AG09309 (cell line): ENCODE data around the gene MALRD1.
"Not testable (repeated sequence)": the region's sequence is repeated elsewhere in the genome, so short reads cannot be mapped to it uniquely, and the experiment has no call there.

Experiments used
- DNase-seq: peaks from one replicate; pipeline ENCODE4 v3.0.0-alpha.2; 2010; ENCODE audit warnings: low read depth
- H3K4me3 ChIP-seq: 2 replicates; pipeline ENCODE4 v1.5.1; 2011; ENCODE audit warnings: mild to moderate bottlenecking, low read depth, low read length, moderate library complexity; ENCODE audit not compliant: control insufficient read depth
- TF ChIP-seq, protein P1 (sequence below): IDR thresholded peaks from 2 replicates; pipeline ENCODE4 v1.5.1; 2011; ENCODE audit warnings: mild to moderate bottlenecking, low read depth, low read length, inconsistent platforms; ENCODE audit not compliant: insufficient read depth, control insufficient read depth; ENCODE audit errors: missing control alignments

MALRD1 gene

DNA sequence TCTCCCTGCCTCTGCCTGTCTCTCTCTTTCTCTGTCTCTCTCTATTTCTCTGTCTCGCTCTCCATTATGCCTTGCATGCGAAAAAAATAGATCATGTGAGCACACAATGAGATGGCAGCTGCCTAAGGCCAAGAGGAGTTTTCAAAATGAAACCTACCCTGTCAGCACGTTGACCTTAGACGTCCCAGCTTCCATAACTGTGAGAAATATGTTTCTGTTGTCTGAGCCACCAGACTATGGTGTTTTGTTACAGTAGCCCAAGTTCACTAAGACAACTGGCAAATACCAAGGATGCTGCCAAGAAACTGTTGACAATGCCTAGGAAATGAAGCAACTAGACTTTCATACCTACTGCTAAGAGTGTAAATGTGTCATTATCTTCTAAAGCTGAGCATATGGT lies 697.1 kb downstream of the MALRD1 start:
- DNase-seq: no peak
- H3K4me3 ChIP-seq: no peak overlapping the region
- TF ChIP-seq, protein P1, sequence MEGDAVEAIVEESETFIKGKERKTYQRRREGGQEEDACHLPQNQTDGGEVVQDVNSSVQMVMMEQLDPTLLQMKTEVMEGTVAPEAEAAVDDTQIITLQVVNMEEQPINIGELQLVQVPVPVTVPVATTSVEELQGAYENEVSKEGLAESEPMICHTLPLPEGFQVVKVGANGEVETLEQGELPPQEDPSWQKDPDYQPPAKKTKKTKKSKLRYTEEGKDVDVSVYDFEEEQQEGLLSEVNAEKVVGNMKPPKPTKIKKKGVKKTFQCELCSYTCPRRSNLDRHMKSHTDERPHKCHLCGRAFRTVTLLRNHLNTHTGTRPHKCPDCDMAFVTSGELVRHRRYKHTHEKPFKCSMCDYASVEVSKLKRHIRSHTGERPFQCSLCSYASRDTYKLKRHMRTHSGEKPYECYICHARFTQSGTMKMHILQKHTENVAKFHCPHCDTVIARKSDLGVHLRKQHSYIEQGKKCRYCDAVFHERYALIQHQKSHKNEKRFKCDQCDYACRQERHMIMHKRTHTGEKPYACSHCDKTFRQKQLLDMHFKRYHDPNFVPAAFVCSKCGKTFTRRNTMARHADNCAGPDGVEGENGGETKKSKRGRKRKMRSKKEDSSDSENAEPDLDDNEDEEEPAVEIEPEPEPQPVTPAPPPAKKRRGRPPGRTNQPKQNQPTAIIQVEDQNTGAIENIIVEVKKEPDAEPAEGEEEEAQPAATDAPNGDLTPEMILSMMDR: no peak

DNA sequence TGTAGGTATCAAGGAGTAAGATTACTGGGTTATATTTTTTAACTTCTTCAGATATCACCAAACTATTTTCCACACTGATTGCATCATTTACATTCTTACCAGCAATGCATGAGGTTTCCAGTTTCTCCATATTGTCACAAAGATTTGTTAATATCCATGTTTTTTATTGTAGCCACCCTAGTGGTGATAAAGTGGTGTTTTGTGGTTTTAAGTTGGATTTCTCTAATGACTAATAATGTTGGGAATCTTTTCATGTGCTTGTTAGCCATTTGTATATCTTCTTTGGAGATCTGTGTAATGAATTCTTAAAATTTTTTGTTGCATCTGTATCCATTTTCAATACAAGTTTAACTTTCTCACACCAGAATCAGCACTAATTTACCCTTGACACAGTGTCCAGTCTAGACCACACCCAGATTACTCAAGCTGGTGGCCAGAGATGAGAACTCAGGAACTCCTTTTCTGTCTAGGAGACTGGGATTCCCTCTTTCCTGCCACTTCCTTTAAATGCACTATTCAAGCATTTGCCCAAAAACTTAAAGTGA lies 700.7 kb downstream of the MALRD1 start:
- TF ChIP-seq, protein P1: no peak
- no peak overlapping the region for H3K4me3 ChIP-seq
- DNase-seq: peak; percentile 3

DNA sequence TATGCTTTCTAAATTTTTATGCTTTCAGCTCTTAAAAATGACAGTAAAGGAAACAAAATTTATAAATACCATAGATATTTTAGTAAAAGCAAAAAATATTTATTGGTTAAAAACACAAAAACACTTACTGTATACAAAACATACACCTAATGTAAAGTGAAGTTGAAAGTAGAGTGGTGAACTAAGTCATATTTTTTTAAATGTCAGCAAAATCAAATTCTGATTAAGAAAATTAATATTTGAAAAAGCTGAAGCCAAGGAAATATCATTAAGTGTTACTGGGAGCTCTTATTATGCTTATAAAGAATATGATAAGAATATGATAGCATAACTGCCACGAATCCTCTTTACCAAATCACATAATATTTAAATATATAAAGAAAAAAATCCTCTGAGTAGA lies 702.4 kb downstream of the MALRD1 start:
- DNase-seq: no peak
- no peak overlapping the region for H3K4me3 ChIP-seq
- TF ChIP-seq, protein P1: no peak

DNA sequence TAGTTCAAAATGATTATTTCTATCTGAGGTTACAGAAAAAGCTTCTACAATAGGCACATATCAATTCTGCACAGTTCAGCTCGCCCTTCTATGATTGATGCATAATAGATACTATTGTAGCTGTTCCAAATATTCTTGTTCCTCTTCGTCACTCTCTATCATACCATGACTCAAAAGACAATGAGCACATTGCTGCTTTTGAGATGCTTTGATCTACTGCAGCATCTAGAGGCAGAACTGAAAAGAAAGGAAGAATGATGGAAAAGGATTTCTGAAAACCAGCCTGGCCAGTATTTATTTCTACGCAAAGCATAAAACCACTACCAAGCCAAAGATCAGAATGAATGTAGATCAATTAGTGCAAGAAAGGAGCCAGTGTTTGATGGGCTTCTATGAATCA lies 708.3 kb downstream of the MALRD1 start:
- H3K4me3 ChIP-seq: no peak overlapping the region
- TF ChIP-seq, protein P1: no peak
- DNase-seq: no peak

DNA sequence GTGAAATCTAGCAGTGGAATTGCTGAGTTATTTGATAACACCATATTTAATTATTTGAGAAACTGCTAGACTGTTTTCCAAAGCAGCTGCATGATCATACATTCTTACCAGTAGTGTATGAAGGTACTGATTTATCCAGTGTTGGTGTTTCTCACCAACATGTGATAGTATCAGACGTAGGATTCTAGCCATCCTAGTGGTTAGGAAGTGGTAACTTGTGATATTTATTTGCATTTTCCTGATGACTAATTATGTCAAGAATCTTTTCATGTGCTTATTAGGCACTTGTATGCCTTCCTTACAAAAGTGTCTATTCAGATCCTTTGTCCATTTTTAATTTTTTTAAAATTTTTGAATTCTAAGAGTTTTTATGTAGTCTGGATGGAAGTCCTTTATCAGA lies 713.4 kb downstream of the MALRD1 start:
- no peak overlapping the region for H3K4me3 ChIP-seq
- DNase-seq: no peak
- TF ChIP-seq, protein P1: no peak

DNA sequence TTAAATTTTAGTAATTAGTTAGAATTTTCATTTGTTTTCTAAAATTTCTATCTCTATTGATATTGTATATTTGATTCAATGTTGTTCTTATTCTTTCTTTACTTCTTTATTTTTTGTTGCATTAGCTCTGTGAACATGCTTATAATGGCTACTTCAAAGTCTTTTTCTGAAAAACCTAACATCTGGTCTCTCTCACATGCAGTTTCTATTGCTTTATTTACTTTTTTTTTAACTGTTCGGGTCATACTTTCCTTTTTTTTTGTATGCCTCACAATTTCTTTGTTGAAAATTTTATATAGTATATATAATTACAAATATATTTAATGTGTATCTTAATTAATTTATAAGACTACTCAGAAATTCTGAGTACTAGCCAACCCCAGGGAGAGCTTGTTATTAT lies 715.5 kb downstream of the MALRD1 start:
- TF ChIP-seq, protein P1: no peak
- H3K4me3 ChIP-seq: no peak overlapping the region
- no peak for DNase-seq

DNA sequence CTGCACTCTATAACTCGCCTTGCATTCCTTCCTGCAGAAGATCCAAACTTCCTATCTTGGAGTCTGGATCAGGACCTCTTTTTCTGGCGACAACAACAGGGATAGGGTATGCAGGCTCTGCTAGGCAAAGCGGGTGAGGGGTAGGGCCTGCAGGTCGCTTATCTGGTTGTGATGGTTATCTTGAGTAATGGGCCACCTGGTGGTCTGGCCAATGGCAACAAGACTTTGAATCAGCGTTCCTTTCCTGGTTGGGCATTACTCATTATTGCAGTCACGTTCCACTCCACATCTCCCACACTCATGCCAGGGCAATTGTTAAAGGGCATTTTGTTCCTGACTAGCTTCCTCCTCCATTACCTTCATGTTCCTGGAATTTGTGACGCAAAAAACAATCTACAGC lies 719.3 kb downstream of the MALRD1 start:
- DNase-seq: no peak

DNA sequence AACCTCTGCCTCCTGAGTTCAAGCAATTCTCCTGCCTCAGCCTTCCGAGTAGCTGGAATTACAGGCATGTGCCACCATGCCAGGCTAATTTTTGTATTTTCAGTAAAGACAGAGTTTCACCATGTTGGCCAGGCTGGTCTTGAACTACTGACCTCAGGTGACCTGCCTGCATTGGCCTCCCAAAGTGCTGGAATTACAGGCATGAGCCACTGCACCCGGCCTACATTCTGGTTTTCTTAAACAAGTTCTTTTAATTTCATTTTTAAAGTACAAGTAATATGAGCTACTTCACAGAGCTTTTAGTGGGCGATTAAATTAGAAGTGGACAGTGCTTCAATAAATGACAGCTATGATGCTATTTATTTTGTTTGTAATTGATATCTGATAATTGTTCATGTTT lies 721.2 kb downstream of the MALRD1 start:
- not testable (repeated sequence) for H3K4me3 ChIP-seq, DNase-seq

More for the DNA sequence above, 719.3 kb downstream of the MALRD1 start:
- TF ChIP-seq, protein P1: no peak
- H3K4me3 ChIP-seq: no peak overlapping the region
